ENCODE results near the gene CLDN11.

The CLDN11 gene

DNA sequence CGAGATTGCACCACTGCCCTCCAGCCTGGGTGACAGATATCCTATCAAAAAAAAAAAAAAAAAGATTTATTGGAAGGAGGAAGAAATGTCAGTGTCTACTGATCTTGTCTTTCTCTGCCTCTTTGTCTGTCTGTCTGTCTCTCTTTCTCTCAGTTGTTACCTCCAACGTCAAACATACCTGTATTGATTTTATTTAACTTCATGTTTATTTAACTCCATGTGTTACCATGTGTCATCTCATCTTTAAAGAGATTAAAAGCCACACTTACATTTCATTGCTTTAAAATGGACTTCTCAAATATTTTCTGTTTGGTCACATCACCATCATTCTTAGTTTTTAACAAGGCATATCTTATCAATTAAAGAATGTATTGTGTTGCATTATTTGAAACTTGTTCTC is 9.4 kb downstream of the CLDN11 start:
- no peak for DNase-seq

- DNase-seq: no peak
Observed at GRCh38 chr3:170429050-170429449, 10.4 kb downstream of the CLDN11 start.

DNA sequence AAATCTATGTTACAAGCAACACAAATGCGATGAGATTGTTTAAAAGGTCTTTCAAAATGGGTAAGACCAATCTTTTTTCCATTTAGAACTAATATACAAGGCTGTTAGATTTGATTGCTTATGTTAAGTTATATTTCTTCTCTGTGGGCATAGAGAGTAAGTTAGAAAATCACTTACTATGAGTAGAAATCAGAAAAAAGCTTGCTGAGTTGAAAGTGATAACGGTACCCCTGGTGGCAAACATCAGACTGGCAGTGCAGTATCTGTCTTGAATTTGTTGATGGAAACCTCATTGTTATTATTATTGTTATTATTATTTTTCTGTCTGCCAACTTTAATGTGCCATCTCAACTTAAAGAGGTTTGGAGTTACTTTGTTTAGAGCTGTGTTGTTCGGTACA is 12.4 kb downstream of the CLDN11 start:
- DNase-seq: no peak

- no peak for DNase-seq
Observed at GRCh38 chr3:170432416-170432815, 13.7 kb downstream of the CLDN11 start.

DNA sequence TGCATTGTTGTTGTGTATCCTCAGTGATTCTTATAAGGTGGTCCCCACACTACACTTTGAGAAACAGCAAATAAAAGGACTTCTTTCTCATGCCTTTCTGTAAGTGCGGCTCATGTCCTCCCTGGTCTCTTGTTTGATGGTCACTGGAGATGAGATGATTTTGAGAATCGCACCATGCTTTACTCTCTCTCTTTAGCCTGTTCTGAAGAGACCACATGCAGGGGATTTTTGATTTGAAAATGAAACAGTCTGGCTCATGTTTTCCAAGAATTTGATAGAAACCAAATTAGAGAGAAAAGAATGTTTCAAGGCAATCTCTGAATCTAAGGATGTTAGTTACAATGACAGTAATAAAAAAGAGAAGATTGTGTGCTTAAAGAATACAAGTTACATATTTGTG is 18.0 kb downstream of the CLDN11 start:
- no peak for DNase-seq

GRCh38 chr3:170437176-170437575 is 18.5 kb downstream of the CLDN11 start:
- no peak for DNase-seq

DNA sequence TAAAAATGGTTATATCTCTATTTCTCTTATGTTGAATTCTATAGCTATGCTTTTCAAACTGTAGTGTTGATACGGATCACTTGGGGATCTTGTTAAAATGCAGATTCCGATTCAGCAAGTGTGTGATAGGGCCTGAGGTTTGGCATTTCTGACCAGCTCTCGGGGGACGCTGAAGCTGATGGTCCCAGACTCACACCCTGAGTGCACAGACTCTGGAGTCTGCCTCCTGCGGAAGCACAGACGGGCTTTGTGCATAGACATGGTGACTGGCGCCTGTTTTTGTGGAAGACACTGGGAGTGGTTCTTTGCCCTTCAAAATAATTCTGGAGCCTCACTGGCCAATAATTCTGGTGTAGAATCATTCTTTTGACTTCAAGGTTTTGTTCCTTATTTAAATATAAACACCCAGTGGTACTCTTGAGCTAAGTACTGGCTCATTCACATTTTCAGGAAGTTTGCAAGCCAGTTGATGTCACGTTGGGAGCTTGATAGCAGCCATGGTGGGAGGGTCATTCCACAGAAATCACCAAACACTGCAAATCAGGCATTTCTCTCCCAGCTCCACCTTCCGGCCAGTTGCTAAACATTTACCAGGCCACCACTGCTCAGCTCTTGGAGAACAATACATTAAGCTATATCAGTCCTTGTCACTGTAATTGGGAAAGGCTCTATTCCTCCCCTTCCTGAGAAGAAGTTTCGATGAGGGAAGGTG is 19.2 kb downstream of the CLDN11 start:
- DNase-seq: no peak

DNA sequence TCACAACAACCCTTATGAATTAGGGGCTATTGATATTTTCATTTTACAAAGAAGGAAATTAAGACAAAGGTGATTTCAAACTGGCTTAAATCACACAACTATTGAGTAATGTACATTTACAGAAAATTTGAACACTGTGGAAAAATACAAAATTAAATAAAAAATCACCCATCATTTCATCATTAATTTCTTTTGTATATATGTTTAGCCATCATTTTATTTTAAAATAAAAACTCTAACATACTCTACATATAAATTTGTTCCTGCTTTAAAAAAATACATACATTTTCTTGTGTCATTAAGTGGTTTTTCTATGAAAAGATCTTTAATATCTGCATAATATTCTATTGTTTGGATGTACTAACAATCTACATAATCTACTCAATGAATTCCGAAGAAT is 20.2 kb downstream of the CLDN11 start:
- no peak for DNase-seq

DNA sequence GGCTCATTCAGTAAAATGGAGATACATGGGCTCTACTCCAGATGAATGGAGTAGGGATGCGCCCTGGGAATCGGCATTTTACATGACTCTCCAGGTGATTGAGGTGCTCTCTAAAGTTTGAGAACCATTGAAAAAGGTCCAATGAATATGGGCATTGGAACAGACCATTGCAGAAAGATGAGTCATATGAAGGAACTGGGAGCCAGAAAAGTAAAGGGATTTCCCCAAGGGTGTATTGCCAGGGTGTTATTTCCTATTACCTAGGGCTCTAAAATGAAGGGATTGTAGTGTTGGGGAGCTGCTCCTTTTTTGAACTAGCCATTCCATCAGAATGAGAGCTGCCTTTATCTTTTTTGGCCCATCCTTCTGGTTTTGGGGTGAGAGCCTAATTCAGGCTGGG is 21.7 kb downstream of the CLDN11 start:
- no peak for DNase-seq

DNA sequence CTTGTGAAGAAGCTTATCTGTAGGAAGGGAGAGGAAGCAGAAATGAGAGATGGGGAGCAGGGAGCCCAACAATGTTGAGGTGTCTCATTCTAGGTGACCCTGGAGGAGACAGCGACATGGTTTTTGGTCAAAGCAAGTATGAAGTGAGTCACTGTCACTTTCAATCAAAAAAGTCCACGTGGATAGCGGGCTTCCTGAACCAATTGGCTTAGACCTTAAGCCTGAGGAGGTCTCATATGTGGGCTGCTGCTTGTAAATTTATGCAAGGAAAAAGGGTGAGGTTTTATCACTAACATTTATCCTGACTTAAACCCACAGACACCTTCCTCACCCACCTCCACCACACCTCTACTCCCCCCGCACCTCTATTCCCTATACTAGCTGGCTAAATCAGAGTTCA is 22.7 kb downstream of the CLDN11 start:
- DNase-seq: no peak

DNA sequence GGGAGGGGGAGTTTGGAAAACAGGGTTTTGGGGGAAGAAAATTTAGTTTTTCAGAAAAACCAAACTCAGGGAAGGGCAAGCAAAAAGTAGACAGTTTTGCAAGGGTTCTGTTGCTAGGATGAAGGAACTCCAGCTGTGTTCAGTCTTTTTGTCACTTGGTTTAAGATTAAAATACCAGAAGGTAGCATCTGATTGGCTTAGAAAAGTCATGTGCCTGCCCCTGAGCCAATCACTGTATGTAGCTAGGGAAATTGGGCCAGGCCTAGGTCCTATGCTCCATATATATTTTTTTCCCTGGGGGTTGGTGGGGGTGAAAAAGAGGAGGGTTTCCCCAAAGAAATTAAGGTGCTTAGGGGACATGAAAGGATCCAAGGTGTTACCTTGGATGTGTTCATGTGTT is 24.3 kb downstream of the CLDN11 start:
- no peak for DNase-seq

DNA sequence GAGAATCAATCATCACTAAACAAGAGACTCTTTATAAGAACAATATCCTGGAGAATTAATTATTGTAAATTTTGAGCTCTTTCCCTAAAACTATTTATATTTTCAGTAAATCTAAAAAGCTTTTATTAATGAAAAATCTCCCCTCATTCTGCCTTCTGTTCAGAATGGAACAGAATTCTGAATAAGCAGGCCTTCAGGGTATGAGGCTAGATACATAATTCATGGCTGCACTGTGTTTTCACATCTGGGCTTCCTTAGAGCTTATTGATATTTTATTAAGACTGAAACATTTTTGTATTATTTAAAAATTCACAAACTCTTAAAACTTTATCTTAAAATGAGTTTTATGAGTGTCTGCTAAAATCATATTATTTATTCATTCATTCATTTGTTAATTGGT is 24.8 kb downstream of the CLDN11 start:
- no peak for DNase-seq

- no peak for DNase-seq
Observed at GRCh38 chr3:170448584-170448983, 29.9 kb downstream of the CLDN11 start.

- DNase-seq: no peak
Observed at GRCh38 chr3:170450039-170450438, 31.4 kb downstream of the CLDN11 start.

GRCh38 chr3:170454509-170454908 is 35.8 kb downstream of the CLDN11 start:
- no peak for DNase-seq

- no peak for DNase-seq
Observed at GRCh38 chr3:170458285-170458684, 39.6 kb downstream of the CLDN11 start.

DNA sequence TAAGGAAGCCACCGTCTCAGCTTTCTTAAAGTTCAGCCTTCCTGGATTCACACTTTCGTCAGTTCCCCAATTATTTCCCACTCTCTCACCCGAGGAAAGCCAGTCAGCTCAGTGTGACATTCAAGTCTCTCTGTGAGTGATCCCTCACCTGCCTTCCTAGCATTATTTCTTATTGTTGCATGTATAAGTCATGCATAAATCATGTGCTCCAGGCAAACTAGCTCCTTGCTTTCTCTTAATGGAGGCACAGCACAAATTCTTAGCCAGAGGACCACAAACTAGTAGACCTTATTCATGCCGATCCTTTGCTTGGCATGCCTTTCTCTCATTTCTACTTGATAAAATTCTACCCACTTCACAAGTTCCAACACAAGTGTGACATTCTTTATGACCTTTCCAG is 44.3 kb downstream of the CLDN11 start:
- no peak for DNase-seq

GRCh38 chr3:170465955-170466354 is 47.3 kb downstream of the CLDN11 start:
- no peak for DNase-seq

- DNase-seq: no peak
Observed at GRCh38 chr3:170467007-170467406, 48.3 kb downstream of the CLDN11 start.

DNA sequence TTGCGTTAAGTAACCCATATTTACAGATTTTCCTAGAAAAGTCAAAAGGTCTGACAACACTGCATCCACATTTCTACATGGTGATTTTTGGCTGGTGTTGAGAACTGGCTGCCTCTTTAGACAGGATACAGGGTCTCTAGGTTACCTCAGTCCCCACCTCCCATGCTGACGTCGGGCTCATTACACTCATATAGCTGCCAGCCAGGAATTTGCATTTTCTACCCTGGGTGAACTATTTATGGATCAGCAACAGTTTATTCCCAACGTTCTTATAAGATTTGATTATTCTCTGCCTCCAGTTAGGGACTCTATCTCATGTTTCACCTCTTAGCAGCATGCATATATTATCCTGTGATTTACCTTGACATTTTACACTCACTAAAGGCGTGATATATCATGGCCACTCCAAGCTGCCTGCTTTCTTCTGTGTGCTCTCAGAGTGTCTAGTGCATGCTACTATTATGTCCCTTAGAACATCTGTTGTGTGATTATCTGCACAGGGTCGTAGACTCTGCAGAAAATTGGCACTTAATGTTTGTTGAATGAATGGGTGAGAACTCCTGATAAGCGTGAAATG is 49.0 kb downstream of the CLDN11 start:
- no peak for DNase-seq

DNA sequence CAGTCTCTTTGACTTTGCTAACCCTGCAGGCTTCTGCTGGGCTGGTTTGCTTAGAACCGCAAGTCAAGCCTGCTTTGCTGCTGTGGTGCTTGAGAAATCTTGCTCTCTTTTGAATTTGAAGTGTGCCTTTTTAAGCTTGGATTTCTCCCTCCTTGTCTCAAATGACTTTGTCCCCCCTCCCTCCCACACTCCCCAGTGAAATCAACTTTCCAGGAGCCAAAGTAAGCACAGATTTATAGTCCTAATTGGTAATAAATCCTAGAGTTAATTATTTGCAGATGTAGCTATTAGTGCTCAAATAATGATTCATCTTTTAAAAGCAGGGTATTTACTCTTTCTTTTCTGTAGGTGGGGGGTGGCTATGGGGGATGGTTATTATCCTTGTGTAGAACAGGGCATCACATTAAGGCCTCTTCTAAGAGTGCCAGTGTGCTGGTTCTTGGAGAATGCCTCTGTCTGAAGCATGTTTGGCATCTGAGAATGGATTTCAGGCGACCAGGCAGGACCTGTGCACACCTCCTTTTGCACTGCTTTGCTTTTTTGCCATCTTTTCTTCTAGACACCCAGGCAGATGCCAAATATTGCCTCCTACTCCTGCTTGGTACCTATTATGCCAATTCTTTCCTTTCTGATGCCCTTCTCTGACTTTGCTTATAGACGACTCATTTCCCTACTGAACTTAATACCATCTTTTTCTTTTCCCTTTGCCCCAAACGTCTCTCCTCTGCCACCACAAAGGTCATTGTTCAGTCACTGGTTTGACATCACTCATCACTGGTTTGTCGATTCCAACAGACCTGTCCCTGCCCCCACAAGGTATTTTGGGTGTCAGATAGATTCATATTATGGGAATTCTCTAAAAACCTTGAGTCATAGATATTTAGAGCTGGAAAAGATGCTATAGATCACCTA is 50.7 kb downstream of the CLDN11 start:
- no peak for DNase-seq

DNA sequence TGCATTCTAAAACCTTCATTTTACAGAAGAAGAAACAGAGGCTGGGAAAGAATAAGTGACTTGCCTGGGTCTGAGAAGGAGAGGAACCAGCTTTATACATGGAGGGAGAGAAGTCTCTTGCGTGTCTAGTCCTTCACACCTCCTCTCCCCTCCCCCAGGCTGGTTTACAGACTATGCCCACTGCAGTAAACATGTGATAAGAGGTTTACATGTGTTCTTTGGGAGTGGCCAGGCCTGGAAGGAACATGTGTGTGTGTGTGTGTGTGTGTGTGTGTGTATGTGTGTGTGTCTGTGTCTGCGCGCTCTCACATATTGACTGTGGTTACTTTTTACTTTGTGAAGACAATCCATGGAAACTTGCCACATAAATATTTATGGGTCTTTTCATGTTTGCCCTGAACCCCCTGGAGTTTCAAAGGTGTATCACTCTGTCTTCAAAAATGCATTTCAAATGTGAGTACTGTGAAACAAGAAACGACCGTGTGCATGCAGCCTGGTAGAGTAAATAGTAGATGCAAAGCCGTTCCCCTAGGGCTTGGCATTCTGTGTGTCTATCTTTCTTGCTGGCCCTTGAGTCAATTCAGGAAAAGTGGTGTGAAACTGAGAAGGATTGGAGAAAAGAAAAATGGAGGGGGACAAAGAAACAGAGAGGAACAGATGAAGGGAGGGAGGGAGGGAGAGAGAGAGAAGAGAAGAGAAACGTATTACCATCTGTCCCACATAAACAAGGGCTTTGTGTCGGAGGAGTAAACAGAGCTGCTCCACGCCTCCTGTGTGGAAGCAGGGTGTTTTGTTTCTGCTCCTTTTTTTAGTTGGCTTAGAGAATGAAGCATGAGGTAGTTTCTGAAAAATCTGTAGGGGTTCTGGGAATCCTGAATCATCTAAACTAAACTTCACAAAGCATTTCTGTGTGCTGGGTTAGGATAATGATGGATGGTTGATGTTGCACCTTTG is 51.7 kb downstream of the CLDN11 start:
- DNase-seq: no peak

DNA sequence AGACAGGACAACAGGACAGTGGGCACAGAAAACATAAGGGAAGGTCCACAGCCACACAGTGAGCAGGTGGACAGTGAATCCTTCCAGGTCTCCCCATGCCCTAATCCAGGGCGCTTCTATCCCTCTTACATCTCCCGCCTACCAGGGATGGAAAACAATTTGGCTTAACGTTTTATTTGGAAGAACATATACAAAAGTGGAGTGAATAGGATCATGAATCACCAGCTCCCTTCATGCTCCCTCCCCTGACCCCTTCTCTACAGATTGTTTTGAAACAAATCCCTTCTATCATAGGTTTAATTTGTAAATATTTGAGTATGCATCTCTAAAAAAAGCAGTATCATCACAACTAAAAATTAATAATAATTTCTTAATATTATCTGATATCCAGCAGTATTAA is 52.5 kb downstream of the CLDN11 start:
- no peak for DNase-seq

All from activated CD4-positive, alpha-beta T cell treated with anti-CD3 and anti-CD28 coated beads for 4 hours (primary cell).